ENCODE results near the gene RELCH.

The RELCH gene

DNA sequence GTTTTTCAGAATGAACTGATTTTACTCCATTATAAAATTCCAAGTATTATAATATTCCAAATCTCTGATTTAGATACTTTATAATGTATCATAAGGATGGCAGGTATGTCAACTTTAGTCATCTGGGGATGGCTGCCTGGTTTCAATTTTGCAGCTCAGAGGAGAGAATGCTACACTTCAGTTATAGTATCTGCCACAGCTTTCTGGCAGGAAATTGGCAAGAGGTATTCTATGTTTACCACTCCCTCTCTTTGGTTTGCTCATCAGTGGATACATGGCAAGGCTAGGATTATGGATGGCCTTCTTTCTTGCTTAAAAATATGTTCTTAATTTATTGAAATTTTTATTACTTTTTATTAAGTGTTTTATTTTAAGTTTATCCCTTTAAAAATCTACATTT lies 71.0 kb downstream of the RELCH start:
- DNase-seq (ENCODE audit: extremely low read depth in 1 of 2, low read depth in 1 of 2): no peak

DNA sequence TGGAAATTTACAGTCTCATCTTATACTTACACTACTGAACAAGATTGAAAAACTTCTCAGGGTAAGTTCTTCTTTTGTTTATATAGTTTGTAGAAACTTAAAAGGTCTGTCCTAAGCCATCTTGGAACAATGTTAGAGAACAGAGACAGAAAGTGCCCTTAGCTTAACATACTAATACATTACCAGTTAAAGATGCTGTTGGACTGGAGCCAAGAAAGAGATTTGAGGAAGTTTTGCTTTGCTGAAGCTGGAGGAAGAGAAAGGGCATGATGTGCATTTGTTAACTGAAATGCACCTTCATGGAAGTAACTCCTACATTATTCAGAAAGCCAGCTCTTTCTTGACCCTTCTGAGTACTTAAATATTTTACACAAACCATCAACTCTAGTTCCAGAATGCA lies 71.6 kb downstream of the RELCH start:
- DNase-seq (ENCODE audit: extremely low read depth in 1 of 2, low read depth in 1 of 2): no peak

DNA sequence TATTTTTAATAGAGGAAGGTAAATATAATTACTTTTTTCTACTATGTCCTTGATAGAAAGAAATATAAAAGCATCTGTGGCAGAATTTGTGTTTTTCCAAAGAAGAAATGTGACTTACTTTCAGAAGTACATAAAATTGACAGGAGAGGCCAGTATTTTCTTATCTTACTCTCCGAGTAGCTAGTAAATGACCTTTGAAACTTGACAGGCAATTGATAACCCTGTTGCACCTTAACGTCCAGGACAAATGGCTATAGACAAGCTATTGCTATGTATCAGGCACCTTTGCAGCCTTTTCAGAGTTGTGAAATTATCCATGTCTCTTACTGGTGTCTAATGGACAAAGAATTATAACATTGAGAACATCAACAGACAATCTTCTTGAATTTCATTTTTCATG lies 75.0 kb downstream of the RELCH start:
- DNase-seq (ENCODE audit: extremely low read depth in 1 of 2, low read depth in 1 of 2): no peak

DNA sequence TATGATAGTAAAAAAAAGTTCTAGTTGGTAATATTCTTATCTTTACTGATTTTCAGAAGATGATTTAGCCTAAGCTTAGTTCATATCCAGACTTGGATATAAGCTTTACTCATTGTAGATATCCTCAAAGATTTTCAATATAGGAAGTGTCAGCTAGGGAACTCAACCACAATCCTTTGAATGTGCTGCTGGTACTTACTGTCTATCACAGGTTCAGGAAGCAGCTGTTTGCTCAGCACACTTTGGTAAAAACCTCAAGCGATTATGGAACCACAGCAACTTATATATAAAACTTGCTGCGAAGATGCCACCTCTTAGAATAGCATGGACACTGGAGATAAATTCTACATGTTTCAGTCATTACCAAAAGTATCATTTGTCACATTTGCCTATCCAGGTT lies 77.9 kb downstream of the RELCH start:
- no peak for DNase-seq (ENCODE audit: extremely low read depth in 1 of 2, low read depth in 1 of 2)

DNA sequence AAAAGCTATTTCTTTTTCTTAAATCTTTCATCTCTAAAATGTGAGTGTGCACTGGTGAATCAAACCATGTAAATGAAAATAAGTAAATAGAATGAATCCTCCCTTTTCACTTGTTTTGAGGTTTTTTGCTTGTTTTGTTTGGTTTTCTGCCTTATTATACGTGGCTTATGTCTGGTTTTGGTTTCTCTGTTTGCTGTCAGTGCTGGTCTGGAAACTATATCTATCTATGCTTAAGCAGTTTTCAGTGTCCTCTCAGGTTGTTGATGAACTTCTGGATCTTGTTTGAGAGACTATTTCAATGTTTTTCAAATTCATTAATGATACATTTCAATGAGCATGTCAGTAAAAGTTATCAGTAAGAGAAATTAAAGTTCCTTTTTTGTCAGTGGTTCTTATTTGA lies 90.0 kb downstream of the RELCH start:
- DNase-seq (ENCODE audit: extremely low read depth in 1 of 2, low read depth in 1 of 2): no peak

DNA sequence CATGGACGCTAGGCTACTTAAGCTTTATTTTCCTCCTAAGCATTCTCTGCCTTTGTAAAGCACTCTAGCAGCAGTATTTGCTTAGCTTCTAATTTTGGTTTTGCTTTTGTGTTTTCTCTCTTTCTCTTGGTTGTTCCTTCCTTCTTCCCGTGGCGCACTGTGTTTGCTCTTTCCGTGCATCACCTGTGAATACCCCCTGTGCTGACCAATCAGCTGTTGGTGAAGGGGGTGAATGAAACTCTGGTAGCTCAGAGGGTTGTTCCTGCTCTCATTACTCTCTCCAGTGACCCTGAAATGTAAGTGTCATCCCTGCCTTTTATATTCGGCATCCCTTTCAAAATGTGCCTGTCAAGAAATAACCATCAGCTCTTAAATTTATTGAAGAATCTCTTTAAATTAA lies 92.5 kb downstream of the RELCH start:
- no peak for DNase-seq (ENCODE audit: extremely low read depth in 1 of 2, low read depth in 1 of 2)

DNA sequence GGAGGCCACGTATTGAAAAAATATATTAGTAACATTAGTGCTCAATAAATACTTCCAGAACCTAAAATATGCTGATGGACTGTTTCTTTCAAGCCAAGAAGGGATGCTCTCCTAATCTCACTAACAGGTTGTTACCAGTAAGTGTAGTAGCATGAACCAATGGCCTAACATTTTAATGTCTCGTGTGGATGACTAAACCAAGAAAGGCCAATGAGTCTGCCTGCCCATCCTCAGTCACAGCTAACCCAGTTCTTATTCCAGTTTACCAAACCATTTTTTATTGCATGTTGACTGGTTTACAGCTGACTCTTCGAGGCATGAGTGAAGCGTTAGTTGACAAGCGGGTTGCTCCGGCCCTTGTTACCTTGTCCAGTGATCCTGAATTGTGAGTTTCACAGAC lies 93.0 kb downstream of the RELCH start:
- DNase-seq (ENCODE audit: extremely low read depth in 1 of 2, low read depth in 1 of 2): no peak

DNA sequence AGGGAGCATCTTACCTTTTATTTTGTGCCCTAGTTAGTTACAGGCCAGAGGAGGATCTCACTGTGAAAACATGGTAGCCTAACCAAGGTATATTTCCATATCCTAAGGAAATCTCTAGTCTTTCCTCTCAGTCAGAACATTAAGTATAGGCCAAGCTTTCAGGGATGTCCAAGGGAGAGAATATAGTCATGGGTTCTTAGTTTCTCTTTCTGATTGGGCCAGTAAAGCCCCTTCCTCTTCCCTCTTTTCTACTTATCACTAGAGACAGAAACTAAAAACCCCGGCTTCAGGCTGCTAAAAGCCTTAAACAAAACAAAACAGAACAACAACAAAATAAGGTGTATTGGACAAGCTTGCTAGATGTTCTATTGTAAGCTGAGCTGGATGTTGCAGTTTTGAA lies 93.7 kb downstream of the RELCH start:
- DNase-seq (ENCODE audit: extremely low read depth in 1 of 2, low read depth in 1 of 2): no peak

DNA sequence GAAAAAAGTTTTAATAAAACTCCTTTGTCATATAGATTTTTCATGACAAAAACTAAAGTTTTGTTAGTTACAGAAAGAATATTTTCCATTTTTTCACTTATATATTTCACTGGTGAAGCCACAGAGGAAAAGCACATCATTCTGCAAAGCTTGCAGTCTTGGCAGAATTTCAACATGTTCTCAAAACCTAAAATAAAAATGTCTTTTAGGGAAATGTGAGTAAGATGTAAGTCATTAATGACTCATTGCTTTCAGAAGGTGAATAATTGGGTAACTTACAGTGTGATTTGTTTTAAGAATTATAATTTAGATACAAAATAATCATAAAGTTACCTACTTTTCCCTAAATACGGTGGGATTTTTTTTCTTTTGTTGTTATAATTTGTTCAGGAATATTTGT lies 94.6 kb downstream of the RELCH start:
- DNase-seq (ENCODE audit: extremely low read depth in 1 of 2, low read depth in 1 of 2): no peak

DNA sequence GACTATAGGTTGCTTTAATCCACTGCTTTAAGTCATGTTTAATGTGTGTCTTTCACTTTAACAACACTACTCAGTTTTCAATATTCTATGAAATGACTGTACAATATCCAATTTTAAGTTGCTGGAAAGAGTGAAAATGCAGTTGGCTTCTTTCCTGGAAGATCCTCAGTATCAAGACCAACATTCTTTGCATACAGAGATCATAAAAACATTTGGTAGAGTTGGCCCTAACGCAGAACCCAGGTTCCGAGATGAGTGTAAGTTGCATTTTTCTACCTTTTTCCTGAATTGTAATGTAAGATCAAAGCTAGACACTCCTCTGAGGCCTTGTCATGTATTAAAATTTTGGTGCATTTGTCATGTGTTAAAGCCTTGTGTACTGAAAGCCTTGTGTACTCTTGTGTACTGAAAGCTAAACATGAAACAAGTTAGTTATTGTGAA lies 95.2 kb downstream of the RELCH start:
- no peak for DNase-seq (ENCODE audit: extremely low read depth in 1 of 2, low read depth in 1 of 2)

DNA sequence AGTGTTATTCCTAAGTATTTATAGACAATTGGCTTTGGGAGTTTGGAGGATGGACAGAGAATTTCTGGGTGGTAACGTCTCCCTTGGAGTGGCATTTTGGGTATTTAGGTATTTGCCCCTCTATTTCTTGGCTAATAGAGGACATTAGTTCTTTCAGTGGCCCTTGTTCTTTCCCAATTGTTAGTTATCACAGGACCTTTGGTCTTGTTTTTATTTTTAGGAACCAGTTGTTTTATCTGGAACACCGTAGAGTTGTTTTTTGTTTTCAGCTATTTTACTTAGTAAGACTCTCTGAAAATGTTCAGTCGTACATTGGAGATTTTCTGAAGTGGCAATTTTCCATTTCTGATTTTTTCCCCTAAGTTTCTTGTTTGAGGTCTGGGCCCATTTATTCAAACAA lies 97.6 kb downstream of the RELCH start:
- DNase-seq (ENCODE audit: extremely low read depth in 1 of 2, low read depth in 1 of 2): no peak

DNA sequence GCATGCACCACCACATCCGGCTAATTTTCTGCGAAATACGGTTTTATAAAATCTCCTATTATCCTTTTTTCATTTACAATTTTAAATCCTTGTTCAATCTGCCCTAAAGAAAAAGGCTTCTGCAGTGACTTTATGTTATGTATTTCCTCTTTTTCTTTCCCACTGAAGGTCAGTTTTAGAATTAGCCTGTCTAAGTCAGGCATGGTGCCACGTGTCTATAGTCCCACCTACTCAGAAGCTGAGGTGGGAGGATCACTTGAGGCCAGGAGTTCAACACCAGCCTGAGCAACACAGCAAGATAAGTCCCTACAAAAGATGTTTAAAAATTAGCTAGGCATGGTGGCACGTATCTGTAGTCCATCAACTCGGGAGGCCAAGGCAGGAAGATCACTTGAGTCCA lies 98.2 kb downstream of the RELCH start:
- no peak for DNase-seq (ENCODE audit: extremely low read depth in 1 of 2, low read depth in 1 of 2)

DNA sequence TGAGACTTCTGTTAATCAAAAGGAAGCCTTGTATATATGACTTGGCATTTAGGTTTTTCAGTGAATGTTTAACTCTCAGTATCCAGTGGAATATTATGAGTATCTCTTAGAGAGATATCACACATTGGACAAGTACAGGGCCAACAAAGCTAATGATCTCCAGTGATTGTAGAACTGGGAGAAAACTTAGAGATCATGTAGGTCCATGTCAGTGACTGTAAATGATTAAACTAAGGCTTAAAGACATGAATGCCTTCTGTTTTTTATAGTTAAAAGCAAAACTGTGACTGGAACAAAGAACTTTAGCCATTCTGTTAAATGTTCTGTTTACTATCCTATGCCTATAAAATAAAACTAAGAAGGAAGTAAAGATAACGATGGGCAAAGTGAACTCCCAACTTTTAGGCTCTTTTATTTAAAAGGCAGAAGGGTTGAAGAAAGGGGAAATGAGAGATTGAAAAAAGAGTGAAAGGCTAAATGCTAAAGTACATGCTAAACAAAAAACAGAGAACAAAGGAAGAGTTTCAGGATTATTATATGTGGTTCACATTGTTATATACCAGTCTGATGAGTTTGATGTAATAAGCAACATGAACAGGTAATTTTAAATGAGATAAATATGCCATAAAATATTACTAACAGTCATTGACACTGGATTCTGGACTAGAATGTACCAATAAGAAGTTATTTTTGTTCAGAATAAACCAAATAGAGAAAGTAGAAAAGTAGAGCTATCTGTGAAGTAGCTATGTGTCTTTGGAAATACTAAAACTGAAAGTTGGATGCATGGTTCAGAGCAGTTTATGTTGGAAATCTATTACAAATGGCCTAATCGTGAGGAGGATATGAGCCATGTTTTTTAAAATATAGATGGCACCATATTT lies 101.0 kb downstream of the RELCH start:
- no peak for DNase-seq (ENCODE audit: extremely low read depth in 1 of 2, low read depth in 1 of 2)

DNA sequence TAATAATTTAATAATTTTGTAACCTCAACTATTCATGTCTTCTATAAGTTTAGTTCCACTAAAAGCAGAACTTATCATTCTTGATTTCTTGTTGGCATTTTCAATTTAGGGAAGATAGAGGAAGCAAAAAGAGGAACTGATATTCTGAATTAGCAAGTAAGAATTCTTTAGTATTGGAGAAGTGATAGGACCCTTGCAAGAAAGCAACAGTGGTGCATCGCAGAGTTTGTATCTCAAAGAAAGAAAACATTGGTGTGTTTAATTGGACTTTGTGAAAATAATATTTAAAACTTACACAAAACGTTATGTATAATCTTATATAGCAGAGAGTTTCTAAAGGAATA lies 101.6 kb downstream of the RELCH start:
- no peak for DNase-seq (ENCODE audit: extremely low read depth in 1 of 2, low read depth in 1 of 2)

DNA sequence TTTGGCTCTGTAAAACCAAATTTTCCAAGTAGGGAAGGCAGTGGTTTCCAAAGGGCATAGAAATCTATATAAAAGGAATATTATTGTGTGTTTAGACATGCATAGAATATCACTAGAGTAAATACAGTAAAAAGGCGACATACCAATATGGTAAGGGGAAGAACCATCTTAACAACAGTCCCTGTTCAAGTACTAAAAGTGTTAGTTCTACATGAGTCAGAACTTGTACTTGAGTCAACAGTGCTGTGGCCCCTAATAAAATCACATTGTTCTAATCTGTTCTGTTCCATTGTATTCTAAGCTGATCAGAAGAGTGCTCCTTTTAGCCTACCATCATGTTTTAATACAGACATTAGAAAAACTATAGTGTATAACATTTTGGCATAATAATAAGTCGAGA lies 102.0 kb downstream of the RELCH start:
- DNase-seq (ENCODE audit: extremely low read depth in 1 of 2, low read depth in 1 of 2): no peak

DNA sequence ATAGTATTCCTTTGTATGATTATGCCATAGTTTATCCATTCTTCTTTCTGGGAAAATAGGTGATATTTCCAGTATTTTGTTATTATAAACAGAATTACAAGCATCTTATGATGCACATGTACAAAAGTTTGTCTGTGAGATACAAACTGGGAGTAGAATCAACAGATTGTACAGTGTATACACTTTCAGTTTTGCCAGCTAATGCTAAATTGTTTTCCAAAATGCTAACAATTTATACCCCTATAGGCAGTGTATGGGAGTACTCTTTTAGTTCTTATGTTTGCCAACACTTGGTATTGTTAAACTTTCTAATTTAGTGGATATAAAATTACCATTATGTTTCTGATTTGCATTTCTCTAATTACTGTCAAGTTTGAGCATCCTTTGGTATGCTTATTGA lies 107.0 kb downstream of the RELCH start:
- DNase-seq (ENCODE audit: extremely low read depth in 1 of 2, low read depth in 1 of 2): no peak

DNA sequence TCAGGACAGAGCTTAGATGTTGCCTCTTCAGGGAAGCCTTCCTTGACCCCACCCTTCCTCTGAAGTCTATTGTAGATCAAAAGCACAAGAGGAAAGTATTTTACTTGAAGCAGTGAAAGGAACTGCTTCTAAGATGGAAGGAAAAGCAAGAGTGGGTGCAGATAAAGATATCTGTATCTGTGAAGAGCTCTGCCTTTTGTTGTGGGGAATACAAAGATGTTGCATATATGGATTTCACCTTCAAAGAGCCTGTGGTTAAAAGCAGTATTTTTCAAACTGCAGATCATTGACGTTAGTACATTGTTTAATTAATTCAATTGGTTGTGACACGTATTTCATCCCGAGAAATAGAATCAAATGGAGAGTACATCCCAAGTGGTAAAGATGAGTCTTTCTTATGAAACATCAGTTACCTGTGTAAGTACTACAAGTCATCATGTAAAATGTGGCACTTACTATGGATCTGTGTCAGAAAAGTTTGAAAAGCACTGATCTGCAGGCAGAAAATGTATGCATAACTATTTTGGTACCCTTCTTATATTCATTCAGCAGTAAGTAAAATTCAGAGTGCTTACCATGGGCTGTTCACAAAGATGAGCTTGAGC lies 113.4 kb downstream of the RELCH start:
- DNase-seq (ENCODE audit: extremely low read depth in 1 of 2, low read depth in 1 of 2): no peak

DNA sequence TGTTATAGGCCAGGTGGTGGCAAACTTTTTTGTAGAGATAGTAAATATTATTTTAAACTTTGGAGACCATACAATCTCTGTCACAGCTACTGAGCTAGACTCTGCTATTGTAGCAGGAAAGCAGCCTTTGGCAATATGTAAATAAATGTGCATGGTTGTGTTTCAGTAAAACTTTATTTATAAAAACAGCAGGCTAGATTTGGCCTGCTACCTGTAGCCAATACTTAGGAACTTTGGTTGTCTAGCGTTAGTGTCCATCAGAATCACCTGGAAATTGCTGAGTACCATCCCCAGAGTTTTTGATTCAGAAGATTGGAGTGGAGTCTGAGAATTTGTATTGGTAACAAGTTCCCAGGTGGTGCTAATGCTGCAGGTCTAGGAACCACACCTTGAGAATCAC lies 114.3 kb downstream of the RELCH start:
- DNase-seq (ENCODE audit: extremely low read depth in 1 of 2, low read depth in 1 of 2): no peak

DNA sequence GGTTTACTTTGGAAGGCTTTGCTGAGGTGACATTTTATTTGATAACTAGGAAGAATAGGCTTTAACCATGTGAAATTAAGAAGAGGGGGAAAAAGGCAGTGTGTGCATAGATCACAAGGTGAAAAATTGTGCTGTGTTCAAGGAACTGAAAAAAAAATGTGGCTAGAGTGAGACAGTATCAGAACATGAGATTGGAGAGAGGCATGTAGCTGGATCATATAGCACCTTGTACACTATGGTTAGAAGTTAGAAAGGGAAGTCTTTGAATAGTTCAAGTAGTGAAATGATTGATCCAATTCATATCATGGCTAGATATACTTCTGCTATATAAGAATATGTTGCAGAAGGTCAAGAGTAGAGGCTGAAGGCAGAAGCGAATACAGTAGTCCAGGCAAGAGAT lies 125.8 kb downstream of the RELCH start:
- DNase-seq (ENCODE audit: extremely low read depth in 1 of 2, low read depth in 1 of 2): no peak

DNA sequence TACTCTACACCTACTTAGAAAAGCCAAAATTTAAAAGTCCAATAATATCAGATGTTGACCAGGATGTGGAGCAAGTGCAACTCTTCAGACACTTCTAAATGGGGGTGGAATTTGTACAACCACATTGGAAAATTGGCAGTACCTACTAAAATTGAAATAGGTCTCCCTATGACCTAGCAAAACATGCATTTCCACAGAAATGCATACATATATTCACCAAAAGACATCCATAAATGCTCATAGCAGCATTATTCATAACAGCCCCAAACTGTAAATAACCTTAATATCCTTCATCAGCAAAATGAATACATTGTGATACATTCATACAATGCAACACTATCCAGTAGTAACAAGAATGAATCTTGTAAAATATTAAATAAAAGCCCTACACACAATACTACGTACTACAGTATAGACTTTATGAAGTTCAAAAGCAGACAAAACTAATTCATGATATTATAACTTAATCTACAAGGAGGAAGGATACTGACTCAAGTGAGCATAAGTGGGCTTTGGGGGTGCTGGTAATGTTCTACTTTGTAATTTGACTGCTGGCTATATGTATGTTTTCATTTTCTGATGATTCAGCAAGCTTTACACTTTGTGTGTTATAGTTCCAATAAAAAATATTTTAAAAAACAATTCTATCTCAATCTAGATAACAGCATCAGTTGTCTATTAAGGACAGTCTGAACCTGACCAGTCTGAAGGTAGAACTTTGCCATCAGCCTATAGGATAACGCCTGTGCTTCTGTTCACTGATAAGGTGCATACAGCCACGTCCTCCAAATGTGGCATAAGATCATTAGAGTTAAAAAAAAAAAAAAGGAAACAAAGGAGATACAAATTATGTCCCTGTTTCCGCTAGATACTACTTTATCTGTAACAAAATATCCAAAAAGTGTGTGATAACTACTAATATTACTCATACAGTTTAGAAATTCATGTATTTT lies 131.4 kb downstream of the RELCH start:
- DNase-seq (ENCODE audit: extremely low read depth in 1 of 2, low read depth in 1 of 2): no peak

DNA sequence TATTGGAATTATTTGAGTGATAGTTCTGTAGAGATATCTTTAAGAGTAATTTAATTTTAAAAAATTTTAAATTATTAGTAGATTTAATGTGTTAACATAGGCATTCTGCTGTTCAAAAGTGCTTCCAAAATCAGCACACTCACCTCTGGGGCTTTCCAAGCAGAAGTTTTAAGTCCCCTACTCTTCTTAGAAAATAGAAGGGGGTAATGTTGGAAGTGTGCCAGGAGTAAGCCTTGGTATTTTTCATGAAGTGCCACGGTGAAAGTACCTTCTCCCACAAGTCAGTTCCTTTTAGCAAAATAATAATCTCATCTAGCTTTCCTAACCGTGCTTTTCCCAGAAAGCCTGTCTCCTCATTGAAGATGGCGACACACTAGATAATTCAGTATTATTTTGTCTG lies 134.1 kb downstream of the RELCH start:
- no peak for DNase-seq (ENCODE audit: extremely low read depth in 1 of 2, low read depth in 1 of 2)
